GM10847 (cell line): ENCODE data around the gene SLC6A12.

Experiments used
- POLR2A ChIP-seq: IDR thresholded peaks from 2 replicates; pipeline ENCODE4 v1.6.1; 2011; ENCODE audit not compliant: insufficient read length; ENCODE audit errors: extremely low read depth

Gene SLC6A12

GRCh38 chr12:226401-226800 is 12.4 kb upstream of the SLC6A12 start:
- no peak for TF ChIP-seq POLR2A

DNA sequence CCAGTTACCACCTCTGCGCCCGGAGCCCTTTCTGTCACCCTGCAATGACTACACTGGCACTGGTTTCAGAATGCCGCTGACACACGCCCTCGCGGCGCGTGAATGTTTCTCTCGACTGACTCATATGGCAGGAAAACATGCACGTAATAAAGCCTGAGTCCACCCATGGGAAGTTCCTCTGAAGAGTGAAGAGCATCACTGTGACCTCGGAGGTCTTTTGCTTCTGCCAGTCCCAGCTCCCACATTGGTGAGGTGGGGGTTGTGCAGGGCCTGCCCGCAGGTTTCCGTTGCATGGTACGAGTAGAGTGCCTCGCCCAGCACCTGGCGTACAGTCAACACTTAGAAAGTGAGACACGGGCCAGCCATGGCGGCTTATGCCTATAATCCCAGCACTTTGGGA is 11.1 kb upstream of the SLC6A12 start:
- TF ChIP-seq POLR2A: no peak

DNA sequence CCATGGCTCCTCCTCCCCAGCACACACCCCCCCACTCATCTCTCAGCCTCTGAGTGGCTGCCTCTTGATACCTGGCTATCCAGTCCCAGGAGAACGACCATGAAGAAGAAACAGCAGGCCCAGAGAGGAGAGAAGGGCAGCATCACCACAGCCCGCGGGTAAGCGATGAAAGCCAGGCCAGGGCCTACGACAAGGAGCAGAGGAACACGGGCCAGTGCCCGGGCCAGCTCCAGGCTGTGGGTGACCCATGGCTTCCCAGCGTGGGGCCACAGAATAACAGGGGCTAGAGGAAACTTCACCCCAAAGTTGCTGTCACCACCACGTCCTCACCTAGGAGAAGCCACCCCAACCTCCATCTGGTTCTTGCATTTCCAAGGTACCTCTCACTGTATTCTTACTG is 10.4 kb upstream of the SLC6A12 start:
- no peak for TF ChIP-seq POLR2A

- no peak for TF ChIP-seq POLR2A
These were observed 9.9 kb upstream of the SLC6A12 start for GRCh38 chr12:223841-224240.

- TF ChIP-seq POLR2A: no peak
These were observed 7.8 kb upstream of the SLC6A12 start for GRCh38 chr12:221736-222135.

DNA sequence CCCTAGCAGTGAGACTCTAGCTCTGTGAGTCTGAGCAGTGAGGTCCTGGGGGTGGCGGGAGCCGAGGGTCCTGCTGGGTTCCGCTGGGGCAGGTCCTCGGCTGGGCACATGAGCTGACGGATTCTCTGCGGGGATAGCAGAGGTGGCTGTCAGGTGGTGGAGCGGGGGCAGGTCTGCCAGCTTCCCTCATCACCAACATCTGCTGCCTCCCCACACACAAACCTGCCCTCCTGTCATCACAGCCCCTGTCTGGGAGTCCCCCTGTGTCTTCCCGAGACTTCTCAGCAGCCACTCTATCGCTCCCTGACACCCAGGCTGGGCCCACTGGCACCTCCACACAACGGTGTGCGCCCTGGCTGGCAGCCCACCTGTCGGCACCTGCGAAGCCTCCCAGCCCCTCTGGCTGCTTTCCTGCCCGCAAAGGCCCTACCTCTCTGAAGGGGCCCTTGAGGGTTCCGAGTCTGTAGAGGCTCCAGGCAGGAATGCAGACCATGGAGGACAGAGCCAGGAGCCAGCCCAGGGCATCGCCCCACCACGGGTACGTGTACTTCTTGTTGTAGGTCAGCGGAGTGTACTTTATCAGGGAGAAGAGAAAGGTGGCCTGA is 7.1 kb upstream of the SLC6A12 start:
- no peak for TF ChIP-seq POLR2A

- TF ChIP-seq POLR2A: no peak
These were observed 6.5 kb upstream of the SLC6A12 start for GRCh38 chr12:220491-220890.

GRCh38 chr12:219891-220352 is 6.0 kb upstream of the SLC6A12 start:
- no peak for TF ChIP-seq POLR2A

DNA sequence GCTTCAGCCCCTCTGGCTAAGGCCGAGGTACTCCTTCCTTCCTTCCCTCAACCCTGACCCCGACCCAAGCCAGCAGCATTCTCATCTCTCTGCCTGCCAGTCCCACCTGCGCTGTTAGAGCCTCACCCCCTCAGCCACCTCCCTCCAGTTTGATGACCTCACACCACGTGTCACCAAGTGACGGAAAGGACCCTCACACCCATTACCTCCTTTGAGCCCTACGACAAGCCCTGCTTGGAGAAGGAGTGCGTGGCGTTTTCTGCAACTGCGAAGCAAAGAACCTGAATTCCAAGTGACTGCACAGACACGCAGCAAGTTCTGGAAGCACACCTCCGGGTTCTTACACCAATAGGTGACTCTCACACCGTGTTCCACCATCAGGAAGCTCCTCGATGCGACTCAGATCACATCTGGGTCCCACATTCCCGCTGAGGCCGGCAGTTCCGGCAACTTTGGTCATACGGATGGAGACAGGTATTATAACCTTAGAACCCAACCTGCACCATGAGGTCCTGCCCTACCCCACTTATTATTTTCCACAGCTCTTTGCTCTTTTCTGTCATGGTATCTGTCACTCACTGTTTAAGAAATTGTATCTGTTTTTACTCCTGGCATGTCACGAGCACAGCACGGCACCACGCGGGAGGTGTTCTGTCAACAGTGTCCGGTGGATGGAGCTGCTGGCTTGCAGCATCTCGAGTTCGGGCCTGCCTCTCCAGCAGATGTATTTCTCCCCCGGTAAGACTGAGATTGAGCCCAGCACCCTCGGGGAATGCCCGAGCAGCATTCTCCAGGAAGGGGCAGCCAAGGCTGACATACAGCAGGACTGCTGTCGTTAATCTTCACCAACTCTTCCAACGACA is 5.0 kb upstream of the SLC6A12 start:
- no peak for TF ChIP-seq POLR2A

DNA sequence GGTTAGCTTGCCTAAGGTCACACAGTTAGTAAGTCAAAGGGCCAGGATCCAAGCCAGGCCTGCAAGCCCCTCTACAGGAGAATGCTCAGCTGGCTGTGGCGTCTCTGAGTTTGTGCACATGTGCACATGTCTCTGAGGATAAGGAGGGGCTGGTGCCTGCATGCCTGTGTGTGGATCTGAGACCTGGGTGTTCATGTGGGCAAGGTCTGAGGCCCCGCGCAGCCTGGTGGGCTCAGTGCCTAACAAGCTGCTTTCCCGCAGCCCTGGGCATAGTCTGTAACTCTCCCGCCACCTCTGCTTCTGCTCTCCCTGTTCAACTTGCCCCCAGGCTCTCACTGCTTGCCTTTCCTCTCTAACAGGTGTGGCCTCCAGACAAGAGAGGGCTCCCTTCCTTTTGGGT is 4.3 kb upstream of the SLC6A12 start:
- no peak for TF ChIP-seq POLR2A

DNA sequence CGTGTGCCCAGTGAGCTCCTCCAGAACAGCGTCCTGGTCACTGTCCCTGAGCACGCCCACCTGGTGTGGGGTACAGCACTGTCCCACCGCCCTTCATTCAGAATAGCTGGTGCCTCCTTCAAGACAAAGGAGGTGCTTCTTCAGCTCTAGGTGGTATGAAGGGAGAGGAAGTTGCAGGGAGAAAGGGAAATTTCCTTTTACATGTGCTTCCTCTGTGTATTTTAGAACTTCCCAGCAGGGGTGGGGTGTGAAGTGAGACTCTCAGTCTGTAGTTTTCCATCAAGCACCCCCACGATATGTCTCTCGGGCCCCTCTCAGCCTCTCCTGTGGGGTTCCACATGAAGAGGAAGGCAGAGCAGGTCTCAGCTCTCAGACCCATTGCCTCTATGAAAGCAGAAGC is 1.2 kb upstream of the SLC6A12 start:
- no peak for TF ChIP-seq POLR2A

DNA sequence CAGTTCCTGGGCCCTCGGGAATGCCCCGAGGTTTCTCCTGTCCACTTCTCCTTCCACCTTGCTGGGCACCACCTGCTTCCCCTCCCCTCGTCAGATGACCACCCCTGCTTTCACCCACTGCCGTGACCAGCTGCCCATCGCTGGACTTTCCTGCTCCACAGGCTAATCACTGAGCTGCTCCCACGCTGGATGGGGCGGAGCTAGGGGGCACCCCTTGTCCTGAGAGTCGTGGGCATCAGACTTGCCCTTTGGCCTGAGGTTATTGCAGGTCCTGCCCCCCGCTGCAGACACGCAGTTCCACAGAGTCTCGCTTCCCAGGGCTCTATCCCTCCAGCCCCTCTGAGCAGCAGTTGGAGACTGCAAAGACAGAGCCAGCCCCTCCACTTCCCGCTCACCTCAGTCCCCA is 427 bp downstream of the SLC6A12 start:
- TF ChIP-seq POLR2A: no peak

DNA sequence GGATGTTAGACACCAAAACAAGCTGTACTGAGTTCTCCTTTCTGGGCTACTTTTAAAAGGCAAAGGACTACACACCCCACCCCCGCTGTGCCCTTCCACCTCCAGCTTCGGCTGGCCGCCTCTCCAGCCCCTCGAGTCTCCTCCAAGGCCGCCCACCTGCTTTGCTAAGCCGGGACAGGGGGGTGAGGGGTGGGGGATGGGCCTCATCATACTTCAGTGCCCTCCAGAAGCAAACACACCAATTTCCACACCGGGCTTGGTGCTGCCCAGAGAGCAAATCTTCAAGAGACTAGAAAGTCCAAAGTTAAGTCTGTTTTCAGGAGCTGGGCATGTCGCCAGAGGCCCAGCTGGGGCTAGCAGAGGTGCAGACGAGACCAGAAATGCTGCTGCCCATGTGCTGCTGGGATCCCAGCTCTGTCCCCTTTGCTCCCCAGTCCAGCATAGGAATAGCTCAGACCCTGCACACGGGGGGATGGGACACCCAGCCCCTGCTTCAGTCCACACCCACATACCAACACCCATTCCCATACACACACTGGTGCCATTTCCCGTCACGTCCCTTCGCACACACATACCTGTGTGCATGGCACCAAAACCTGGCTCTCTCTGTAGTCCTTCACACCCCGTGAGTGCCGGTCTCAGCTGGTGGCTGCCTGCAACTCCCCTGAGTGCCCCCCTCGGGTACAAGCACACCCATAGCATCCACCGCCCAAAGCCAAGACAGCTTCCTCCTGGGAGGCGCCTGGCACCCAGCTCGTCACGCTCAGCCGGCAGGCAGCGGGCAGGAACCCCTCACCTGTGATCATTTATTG is 1.0 kb downstream of the SLC6A12 start:
- TF ChIP-seq POLR2A: no peak

GRCh38 chr12:212415-212714 is 1.6 kb downstream of the SLC6A12 start:
- no peak for TF ChIP-seq POLR2A

DNA sequence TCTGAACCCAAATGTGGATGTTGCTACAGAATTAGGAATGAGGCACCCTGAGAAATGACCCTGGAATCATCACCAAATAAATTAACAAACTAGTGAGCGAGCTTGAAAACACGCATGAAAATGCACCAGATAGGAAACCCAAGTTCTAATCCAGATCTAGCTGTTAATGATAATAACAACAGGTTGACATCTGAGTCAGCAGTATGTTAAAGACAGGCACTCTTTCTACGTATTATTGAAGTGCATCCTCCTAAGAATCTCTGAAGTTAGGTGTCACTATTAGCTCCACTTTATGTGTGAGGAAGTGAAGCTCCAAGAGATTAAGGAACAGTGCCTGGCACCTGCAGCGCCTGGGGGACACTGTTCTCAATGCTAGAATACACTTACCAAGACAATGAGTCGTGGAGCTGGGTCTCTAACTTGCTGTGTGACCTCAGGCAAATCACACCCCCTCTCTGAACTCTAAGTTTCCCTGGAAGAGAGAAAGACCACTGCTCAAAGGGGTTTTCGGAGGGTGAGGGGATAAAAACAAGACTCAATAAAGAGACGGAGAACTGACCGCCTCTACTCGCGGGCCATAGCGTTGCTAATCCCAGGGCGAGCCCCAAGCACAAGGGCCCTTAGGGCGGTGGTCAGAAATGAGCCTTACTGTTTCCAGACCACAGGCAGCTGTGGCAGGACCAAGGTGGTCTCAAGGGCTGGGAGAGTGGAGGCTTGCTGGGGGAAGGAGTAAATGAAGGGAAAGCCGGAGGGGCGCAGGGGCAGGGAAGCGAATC is 2.1 kb downstream of the SLC6A12 start:
- no peak for TF ChIP-seq POLR2A

DNA sequence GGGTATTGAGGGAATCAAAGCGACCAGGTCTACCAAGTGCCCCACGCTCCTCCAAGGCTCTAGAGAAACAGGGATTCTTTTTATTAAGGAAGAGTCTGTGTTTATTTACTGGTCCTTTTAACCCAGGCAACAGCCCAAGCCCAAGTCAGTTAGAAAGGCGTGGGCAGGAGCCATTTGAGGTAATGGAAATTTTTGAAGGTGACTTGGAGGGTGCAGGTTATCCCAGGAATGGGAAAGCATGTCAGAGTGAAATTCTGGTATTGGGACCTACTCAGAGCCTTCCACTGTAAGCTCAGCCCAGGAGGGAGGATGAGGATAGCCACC is 2.9 kb downstream of the SLC6A12 start:
- no peak for TF ChIP-seq POLR2A
